ENCODE measurements around the gene MOK.

The MOK gene

DNA sequence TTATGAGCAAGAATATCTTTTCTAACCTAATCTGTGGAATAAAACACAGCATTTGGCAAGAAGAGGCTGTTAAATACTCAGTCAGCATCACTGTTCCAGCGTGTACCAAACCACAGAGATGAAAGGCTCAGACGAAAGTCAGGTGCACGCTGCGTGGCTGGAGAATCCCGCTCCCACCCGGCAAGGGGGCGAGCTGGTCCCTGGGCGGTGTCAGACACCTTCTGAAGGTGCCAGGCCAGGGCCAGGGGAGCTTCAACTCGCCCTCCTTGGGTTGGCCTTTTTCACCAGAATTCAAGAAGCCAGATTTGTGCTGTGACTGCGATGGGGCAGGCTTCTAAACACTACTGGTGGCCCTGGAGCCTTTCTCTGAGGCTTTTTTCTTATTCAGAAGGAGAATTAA lies 92.1 kb downstream of the MOK start:
- no peak overlapping the region for H3K4me3 Mint-ChIP-seq
- peaks cover 6% of the 10 kb centered on the region for H3K36me3 Mint-ChIP-seq (ENCODE audit: low read depth)

DNA sequence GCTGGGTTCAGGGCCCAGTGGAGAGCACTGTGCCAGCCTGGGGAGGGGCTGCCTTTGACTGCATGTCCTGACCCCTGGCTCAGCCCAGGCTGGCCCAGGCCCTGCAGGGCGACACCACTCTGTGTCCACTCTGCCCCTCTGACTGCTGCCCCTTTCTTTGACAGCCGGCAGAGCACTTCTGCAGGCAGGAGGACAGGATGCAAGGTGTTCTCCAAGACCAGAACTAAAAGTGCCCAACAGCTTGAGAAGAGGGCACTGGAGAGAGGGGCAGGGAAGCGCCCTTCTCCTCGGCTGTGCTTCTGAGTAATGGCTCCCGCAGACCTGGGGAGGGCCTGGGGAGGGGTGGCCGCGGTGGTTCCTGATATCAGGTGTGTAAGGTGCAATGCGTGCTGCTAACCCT lies 92.6 kb downstream of the MOK start:
- no peaks in the 10 kb centered on the region for H3K9me3 Mint-ChIP-seq
- no peak overlapping the region for H3K27ac Mint-ChIP-seq

More for the DNA sequence above, 92.1 kb downstream of the MOK start:
- no peak for DNase-seq (ENCODE audit: low spot score)
- H3K27me3 Mint-ChIP-seq (ENCODE audit: low read depth): no peaks in the 10 kb centered on the region
- H3K27ac Mint-ChIP-seq: no peak overlapping the region
- no peaks in the 10 kb centered on the region for H3K4me1 Mint-ChIP-seq (ENCODE audit: low read depth)
- H3K9me3 Mint-ChIP-seq: no peaks in the 10 kb centered on the region

DNA sequence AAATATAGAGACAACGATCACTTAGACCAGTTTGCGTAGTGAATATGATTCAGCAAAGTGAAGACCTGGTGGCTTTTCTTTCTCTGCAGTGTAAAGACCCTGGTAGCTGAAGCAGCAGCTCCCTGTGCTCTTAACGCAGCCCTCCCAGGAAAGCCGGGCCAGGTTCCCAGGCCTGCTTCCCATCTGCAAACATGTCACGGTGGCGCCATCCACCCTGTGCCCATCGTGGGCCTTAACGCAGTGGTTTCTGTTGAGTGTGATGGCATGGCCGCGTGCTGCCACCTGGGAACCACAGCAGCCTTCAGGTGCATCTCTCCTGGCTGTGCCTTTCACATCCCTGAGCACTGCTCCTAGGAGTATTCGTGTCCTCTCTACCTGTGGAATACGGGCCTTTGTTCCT lies 93.7 kb downstream of the MOK start:
- Mint-ChIP-seq H3K36me3 (ENCODE audit: low read depth) (peaks cover 6% of the 10 kb centered on the region), H3K4me3 (no peak overlapping the region), H3K9me3 (no peaks in the 10 kb centered on the region)

More for the DNA sequence above, 92.6 kb downstream of the MOK start:
- no peak overlapping the region for H3K4me3 Mint-ChIP-seq
- H3K36me3 Mint-ChIP-seq (ENCODE audit: low read depth): peaks cover 6% of the 10 kb centered on the region
- DNase-seq (ENCODE audit: low spot score): no peak
- H3K27me3 Mint-ChIP-seq (ENCODE audit: low read depth): no peaks in the 10 kb centered on the region
- no peaks in the 10 kb centered on the region for H3K4me1 Mint-ChIP-seq (ENCODE audit: low read depth)

DNA sequence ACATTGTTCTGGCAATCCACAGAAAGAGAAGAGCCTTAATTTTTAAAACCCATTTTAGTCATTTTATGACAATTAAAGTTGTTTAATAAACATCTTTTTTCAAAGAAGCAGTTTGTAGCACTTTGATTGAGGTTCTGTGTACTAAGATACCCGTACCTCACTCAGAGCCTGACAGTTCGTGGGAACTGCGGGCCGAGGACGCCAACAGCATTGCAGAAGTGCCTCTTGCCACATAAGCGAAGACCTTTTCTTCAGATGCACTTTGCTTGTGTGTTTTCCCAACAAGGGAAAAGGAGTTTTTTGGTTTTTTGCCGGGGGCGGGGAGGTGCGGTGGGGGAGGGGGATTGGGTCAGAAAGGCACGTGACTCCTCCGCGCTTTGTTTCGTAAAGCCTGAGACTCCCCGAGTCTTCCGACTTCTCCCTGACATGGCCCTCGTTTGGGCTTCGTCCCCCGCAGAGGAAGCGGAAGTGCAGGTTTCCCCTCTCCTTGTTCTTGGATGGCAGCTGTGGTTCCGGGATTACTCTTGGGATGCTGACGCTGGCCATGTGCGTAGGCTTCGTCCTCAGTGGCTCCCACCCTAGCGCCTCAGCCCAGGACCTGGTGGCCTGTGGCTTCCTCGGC lies 94.4 kb downstream of the MOK start:
- H3K4me3 Mint-ChIP-seq: no peak overlapping the region
- no peaks in the 10 kb centered on the region for H3K4me1 Mint-ChIP-seq (ENCODE audit: low read depth)
- H3K27ac Mint-ChIP-seq: no peak overlapping the region
- no peaks in the 10 kb centered on the region for H3K27me3 Mint-ChIP-seq (ENCODE audit: low read depth)
- no peaks in the 10 kb centered on the region for H3K9me3 Mint-ChIP-seq
- no peak for DNase-seq (ENCODE audit: low spot score)
- peaks cover 7% of the 10 kb centered on the region for H3K36me3 Mint-ChIP-seq (ENCODE audit: low read depth)

More for the DNA sequence above, 93.7 kb downstream of the MOK start:
- H3K27me3 Mint-ChIP-seq (ENCODE audit: low read depth): no peaks in the 10 kb centered on the region
- H3K27ac Mint-ChIP-seq: no peak overlapping the region
- H3K4me1 Mint-ChIP-seq (ENCODE audit: low read depth): no peaks in the 10 kb centered on the region
- no peak for DNase-seq (ENCODE audit: low spot score)

DNA sequence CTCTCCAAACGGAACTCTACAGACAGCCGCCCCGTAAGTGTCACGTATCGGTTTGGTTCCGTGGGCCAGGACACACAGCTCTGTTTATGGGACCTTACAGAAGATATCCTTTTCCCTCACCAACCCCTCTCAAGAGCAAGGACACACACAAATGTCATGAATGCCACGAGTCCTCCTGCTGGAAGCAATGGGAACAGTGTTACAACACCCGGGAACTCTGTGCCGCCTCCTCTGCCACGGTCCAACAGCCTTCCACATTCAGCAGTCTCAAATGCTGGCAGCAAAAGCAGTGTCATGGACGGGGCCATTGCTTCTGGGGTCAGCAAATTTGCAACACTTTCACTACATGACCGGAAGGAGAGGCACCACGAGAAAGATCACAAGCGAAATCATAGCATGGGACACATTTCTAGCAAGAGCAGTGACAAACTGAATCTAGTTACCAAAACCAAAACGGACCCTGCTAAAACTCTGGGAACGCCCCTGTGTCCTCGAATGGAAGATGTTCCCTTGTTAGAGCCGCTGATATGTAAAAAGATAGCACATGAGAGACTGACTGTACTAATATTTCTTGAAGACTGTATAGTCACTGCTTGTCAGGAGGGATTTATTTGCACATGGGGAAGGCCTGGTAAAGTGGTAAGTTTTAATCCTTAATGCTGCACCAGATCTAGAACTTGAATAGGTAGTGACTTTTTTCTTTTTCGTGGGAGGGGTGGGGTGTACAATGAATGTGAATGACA lies 95.6 kb downstream of the MOK start:
- peaks cover 10% of the 10 kb centered on the region for H3K36me3 Mint-ChIP-seq (ENCODE audit: low read depth)
- H3K4me1 Mint-ChIP-seq (ENCODE audit: low read depth): no peaks in the 10 kb centered on the region

DNA sequence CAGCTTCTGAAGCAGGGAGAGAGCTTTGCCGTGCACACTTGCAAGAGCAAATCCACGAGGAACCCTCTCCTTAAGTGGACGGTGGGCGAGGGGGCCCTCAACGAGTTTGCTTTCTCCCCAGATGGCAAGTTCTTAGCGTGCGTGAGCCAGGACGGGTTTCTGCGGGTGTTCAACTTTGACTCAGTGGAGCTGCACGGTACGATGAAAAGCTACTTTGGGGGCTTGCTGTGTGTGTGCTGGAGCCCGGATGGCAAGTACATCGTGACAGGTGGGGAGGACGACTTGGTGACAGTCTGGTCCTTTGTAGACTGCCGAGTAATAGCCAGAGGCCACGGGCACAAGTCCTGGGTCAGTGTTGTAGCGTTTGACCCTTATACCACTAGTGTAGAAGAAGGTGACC lies 96.2 kb downstream of the MOK start:
- Mint-ChIP-seq H3K27me3 (ENCODE audit: low read depth) (no peaks in the 10 kb centered on the region), H3K27ac (no peak overlapping the region), H3K9me3 (no peaks in the 10 kb centered on the region), H3K36me3 (ENCODE audit: low read depth) (peaks cover 15% of the 10 kb centered on the region), H3K4me3 (no peak overlapping the region), H3K4me1 (ENCODE audit: low read depth) (no peaks in the 10 kb centered on the region)
- no peak for DNase-seq (ENCODE audit: low spot score)

More for the DNA sequence above, 95.6 kb downstream of the MOK start:
- DNase-seq (ENCODE audit: low spot score): no peak
- no peaks in the 10 kb centered on the region for H3K27me3 Mint-ChIP-seq (ENCODE audit: low read depth)
- no peak overlapping the region for H3K27ac Mint-ChIP-seq
- H3K4me3 Mint-ChIP-seq: no peak overlapping the region
- no peaks in the 10 kb centered on the region for H3K9me3 Mint-ChIP-seq

DNA sequence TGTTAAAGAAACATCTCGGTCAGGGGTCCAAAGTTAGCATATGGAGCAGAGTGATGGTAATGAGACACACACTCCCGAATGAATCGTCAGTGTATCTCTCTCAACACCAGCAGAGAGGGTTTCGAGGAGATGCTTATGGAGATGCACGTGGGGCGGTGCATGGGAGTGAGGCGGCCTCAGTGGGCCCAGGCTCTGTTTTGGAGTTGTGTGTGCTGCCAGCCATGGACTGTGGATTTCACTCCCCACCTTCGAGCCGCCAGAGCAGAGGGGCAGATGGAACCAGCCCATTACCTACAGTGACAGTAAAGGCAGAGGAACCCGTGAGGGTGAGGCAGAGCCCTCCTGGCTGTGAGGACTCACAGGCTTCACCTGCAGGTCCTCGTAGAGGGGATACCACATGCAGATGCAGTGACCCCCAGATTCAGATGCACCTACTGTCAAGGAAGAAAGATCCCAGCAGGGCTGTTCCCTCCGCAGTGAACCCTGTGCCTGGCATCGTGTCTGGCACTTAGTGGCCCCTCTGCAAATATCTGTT lies 97.1 kb downstream of the MOK start:
- H3K27ac Mint-ChIP-seq: no peak overlapping the region

DNA sequence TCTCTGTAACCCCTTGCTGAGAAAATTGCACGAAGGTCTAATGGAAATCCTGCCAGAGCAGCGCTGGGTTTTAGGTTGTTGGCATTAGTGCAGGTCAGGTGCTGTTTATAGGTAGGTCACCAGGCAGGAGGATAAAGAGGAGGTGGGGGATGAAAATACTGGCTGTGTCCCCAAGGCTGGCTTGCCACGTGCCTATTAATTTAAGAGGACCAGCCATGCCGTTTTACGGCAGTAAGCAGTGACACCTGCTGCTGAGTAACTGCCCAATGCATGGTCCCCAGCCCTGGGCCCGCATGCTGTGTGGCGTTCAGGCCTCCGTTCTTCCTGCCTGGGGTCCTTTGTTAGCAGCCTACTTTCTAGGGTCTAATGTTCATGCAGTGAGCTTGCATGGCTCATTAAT lies 98.0 kb downstream of the MOK start:
- Mint-ChIP-seq H3K4me3 (no peak overlapping the region), H3K27ac (no peak overlapping the region), H3K9me3 (no peaks in the 10 kb centered on the region), H3K27me3 (ENCODE audit: low read depth) (no peaks in the 10 kb centered on the region), H3K4me1 (ENCODE audit: low read depth) (peaks cover under 1% of the 10 kb centered on the region), H3K36me3 (ENCODE audit: low read depth) (peaks cover 15% of the 10 kb centered on the region)
- no peak for DNase-seq (ENCODE audit: low spot score)

More for the DNA sequence above, 97.1 kb downstream of the MOK start:
- no peak overlapping the region for H3K4me3 Mint-ChIP-seq
- H3K9me3 Mint-ChIP-seq: no peaks in the 10 kb centered on the region
- no peak for DNase-seq (ENCODE audit: low spot score)
- no peaks in the 10 kb centered on the region for H3K27me3 Mint-ChIP-seq (ENCODE audit: low read depth)
- peaks cover 15% of the 10 kb centered on the region for H3K36me3 Mint-ChIP-seq (ENCODE audit: low read depth)
- no peaks in the 10 kb centered on the region for H3K4me1 Mint-ChIP-seq (ENCODE audit: low read depth)

DNA sequence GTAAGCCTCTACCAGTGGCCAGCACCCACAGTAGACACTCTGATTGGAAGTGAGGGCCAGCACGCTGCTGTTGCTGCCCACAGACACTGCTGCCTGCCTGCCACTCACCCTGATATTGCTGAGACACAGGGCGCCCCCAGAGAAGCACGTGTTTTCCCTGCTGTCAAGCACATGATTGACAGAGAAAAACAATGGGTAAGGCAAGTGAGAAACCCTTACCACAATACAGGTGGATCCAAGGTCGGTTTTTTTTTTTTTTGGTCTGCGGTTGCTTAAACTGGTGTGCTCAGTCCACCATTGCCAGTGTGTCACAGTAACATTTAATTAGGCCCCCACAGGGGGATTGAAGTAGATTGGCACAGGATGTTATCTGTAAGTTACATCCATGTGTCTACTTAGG lies 99.4 kb downstream of the MOK start:
- Mint-ChIP-seq H3K4me3 (no peak overlapping the region), H3K9me3 (no peaks in the 10 kb centered on the region), H3K4me1 (ENCODE audit: low read depth) (peaks cover 13% of the 10 kb centered on the region), H3K36me3 (ENCODE audit: low read depth) (peaks cover 20% of the 10 kb centered on the region), H3K27me3 (ENCODE audit: low read depth) (no peaks in the 10 kb centered on the region), H3K27ac (no peak overlapping the region)
- no peak for DNase-seq (ENCODE audit: low spot score)

DNA sequence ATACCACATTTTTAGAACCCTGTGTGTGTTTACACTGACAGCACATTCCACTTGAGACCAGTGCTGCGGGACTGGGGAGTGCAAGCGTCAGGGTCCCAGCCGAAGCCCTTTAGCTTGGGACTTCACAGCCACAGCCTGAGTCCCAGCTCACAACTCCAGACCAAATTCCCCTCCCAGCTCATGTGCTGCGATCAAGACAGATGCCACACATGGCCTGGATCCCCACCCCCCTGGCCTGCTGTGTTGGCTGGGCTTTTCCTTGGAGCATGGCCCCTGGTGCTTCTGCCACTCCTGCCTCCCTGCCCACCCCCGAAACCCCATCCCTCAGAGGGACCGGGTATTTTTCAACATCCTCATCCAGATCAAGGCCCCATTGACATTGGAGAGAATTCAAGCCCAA lies 101.6 kb downstream of the MOK start:
- H3K9me3 Mint-ChIP-seq: no peaks in the 10 kb centered on the region
- no peak for DNase-seq (ENCODE audit: low spot score)
- no peaks in the 10 kb centered on the region for H3K27me3 Mint-ChIP-seq (ENCODE audit: low read depth)
- H3K27ac Mint-ChIP-seq: no peak overlapping the region
- no peak overlapping the region for H3K4me3 Mint-ChIP-seq
- H3K36me3 Mint-ChIP-seq (ENCODE audit: low read depth): peaks cover 26% of the 10 kb centered on the region
- H3K4me1 Mint-ChIP-seq (ENCODE audit: low read depth): peaks cover 24% of the 10 kb centered on the region

DNA sequence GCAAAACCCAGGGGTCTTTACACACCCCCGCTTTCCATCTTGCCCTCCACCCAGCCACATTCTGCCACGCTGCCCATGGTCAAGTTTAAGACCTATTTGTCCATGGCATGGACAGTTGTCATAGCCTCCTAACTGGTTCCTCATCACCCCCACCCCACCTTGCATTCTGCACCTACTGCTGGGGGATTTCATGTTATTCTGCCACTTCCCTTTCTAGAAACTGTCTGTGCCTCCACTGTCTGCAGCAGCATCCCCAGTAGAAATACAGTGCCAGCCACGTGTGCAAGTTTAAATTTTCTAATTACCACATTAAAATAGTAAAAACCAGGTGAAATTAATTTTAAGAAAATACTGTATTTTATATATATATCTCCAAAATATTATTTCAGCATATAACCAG lies 102.0 kb downstream of the MOK start:
- DNase-seq (ENCODE audit: low spot score): no peak
- Mint-ChIP-seq H3K36me3 (ENCODE audit: low read depth) (peaks cover 27% of the 10 kb centered on the region), H3K27me3 (ENCODE audit: low read depth) (no peaks in the 10 kb centered on the region), H3K4me3 (no peak overlapping the region), H3K4me1 (ENCODE audit: low read depth) (peaks cover 24% of the 10 kb centered on the region), H3K27ac (no peak overlapping the region), H3K9me3 (no peaks in the 10 kb centered on the region)

DNA sequence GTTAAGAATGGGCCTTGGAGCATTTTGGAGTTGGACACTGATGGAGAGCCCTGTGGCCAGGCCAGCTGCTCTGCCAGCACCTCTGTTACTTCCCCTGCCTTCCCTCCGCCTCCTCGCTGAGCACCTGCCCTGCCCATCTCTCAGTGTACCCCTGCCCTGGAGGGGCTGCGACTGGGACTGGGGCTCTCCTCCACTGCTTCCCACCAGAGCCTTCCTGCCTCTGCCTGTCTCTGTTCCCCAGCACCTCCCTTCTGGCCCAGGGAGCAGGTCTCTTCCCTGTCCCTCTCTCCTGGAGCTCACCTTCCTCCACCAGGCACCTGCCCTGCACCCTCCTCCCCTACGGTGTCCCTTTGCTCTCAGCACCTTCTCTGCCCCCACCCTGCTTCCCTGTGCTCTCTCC lies 103.2 kb downstream of the MOK start:
- Mint-ChIP-seq H3K36me3 (ENCODE audit: low read depth) (peaks cover 35% of the 10 kb centered on the region), H3K4me3 (no peak overlapping the region), H3K27ac (peak overlapping the region; percentile 84), H3K4me1 (ENCODE audit: low read depth) (peaks cover 24% of the 10 kb centered on the region), H3K9me3 (no peaks in the 10 kb centered on the region), H3K27me3 (ENCODE audit: low read depth) (no peaks in the 10 kb centered on the region)
- DNase-seq (ENCODE audit: low spot score): no peak

DNA sequence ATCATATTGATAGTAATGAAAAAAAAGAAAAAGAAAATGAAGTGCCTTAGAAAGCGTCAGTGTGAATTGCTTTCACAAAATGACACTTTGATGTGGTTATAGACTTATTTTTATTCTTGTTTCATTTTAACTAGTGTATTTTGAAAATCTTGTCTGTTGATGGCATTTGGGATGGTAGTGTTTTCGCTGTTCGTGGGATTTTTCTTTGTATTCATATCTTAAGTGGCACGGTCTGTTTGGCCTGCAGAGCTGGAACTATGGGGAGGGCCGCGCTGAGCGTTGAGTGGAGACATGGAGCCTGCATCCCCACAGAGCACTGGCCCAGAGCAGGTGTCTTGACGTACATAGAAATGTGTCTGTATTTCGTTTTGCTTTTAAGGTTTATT lies 103.6 kb downstream of the MOK start:
- Mint-ChIP-seq H3K9me3 (no peaks in the 10 kb centered on the region), H3K36me3 (ENCODE audit: low read depth) (peaks cover 37% of the 10 kb centered on the region), H3K27me3 (ENCODE audit: low read depth) (no peaks in the 10 kb centered on the region), H3K27ac (peak overlapping the region; percentile 84), H3K4me1 (ENCODE audit: low read depth) (peaks cover 25% of the 10 kb centered on the region), H3K4me3 (peak overlapping the region; percentile 25)
- DNase-seq (ENCODE audit: low spot score): peak; percentile 15

DNA sequence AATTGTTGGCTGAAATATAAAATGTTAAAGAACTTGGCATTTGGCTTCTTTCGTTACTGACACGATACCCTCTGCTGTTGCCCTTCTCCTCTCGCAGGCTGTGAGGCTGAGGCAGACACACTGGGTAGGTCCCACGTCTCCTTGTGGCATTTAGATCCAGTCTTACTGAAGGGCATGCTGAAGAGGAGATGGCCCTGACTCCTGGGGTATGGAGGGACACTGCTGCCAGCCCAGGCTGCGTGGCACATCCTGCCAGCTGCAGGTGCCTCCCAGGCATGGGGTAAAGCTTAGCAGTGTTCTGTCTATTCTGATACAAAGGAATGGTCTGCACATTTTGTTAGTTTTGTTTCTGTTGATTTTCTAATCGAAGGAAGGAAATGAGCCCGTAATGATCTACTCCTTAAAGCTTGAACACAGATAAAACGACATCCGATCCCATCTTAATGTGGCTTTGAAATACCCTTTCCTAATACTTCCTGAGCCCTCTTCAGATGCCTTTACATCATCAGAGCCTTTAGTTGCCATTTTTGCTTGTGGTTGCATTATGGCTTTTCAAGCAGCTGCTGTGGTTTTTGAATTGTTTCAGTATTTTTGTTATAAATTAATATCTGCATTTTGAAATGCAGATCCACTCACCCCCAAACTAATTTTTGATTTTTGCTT lies 104.1 kb downstream of the MOK start:
- H3K27ac Mint-ChIP-seq: peak overlapping the region; percentile 84
- no peak for DNase-seq (ENCODE audit: low spot score)
- H3K9me3 Mint-ChIP-seq: no peaks in the 10 kb centered on the region
- peaks cover 27% of the 10 kb centered on the region for H3K4me1 Mint-ChIP-seq (ENCODE audit: low read depth)
- H3K36me3 Mint-ChIP-seq (ENCODE audit: low read depth): peaks cover 39% of the 10 kb centered on the region
- peak overlapping the region; percentile 25 for H3K4me3 Mint-ChIP-seq
- no peaks in the 10 kb centered on the region for H3K27me3 Mint-ChIP-seq (ENCODE audit: low read depth)
